GM12873 (cell line): ENCODE measurements around the gene KCNS1.

ENCODE experiments used
- CTCF ChIP-seq: IDR thresholded peaks from 2 replicates; pipeline ENCODE4 v1.5.1; 2012; ENCODE audit warnings: low read depth, mild to moderate bottlenecking, moderate library complexity, low read length, control low read depth; ENCODE audit not compliant: insufficient read depth; ENCODE audit errors: missing control alignments

Gene KCNS1

GRCh38 chr20:45072066-45072465 is 28.9 kb downstream of the KCNS1 start:
- no peak for TF ChIP-seq CTCF

DNA sequence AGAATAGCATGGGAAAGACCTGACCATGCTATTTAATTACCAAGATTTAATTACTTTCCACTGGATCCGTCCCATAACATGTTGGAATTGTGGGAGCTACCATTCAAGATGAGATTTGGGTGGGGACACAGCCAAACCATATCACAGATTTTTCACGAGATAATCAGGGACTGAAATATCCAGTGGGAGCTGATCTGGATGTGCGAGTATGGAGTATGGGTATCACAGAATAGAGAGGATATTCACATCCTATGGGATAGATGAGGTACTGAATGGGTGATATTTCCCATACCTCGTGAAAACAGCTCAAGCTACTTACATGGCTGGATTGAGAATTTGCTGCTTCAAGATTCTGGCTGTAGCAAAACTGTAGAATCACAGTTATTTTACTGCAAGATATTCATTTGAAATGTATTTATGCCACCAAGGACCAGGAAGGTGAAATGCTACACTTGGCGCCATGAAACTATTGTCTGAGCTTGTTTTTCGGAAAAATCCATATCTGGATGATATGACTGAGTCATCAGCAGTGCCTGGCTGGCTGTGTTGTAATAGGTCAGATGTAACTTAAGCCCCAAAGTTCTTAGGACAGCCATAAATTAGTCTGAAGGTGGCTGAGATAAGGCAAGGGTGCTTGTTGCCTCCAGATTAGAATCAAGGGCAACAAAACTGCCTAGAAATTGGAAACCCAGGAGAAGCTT is 29.8 kb downstream of the KCNS1 start:
- no peak for TF ChIP-seq CTCF

DNA sequence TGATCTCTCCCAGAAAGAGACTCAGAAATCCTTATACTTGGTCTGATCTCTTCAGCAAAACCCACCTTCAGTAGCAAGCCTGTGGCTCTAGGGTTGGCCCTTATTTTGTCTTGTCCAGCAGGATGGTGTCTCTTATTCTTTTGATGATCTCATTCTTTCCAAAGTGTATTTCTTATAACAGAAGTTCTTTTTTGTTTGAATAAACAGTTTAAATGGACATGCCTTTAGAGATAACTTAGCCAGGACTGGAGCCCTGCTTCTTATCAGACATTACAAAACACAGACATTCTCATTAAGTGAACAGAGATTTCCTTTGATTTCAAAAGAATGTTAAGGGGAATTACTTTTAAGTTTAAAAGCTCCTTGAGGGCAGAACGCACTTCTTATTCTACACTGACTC is 31.7 kb downstream of the KCNS1 start:
- TF ChIP-seq CTCF, result no peak

DNA sequence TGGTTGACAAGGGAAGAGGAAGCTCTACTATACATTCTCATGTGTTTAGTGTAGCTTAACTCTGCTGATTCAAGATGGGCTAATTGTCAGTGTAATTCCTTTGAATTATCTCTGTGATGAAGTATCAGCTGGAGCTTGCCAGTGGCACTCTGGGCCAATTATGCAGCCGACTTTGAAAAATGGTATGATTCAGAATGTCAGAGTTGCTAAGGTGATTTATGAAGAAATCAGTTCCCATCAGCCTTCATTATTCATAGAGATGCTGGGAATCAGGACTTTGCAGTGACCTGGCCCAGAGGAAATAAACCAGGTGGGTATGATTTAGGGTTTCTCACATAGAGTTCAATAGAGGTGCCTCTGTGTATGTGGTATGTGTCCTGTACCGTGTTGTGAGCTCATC is 33.4 kb downstream of the KCNS1 start:
- TF ChIP-seq CTCF, result no peak

- TF ChIP-seq CTCF, result no peak
Measured at GRCh38 chr20:45067087-45067486, 33.8 kb downstream of the KCNS1 start.

- TF ChIP-seq CTCF, result no peak
Measured at GRCh38 chr20:45066372-45066771, 34.6 kb downstream of the KCNS1 start.

GRCh38 chr20:45064812-45065211 is 36.1 kb downstream of the KCNS1 start:
- no peak for TF ChIP-seq CTCF
